ENCODE measurements around the gene VPS51. TPM values are rescaled to one million over a fixed set of nuclear protein-coding genes. Genes with fewer than 3 reads are reported as not detected.

The VPS51 gene
- polyA plus RNA-seq, 1 donor (not counting 4 experiments of a cell fraction or from before 2014, with no cell fraction given), result 43.1 TPM

DNA sequence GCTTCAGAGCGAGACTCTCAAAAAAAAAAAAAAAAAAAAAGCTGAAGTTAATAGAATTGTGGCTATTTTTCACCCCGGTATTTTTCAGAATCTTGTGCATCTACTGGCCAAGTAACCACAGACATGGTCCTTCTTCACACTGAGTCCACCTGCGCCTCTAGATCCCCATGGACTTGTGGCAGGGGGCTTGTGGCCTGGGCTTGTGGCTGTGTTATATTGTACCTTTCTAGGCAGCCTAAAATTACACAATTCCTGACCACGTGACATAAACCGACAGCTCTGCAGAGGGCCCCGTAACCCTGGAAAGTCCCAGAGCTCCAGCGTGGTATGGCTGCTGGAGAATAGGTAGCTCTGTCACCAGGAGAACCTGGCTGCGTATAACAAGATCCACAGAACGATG is 26.8 kb upstream of the VPS51 start:
- Histone ChIP-seq H3K4me3 (ENCODE audit: control insufficient read depth in 2 of 3, extremely low read depth in 1 of 3, insufficient read depth in 2 of 3, low read depth in 1 of 3, low read length in 3 of 3) (no peak overlapping the region), H3K27ac (ENCODE audit: control insufficient read depth, insufficient read depth, low read length) (no peak overlapping the region), H3K36me3 (ENCODE audit: control insufficient read depth in 2 of 2, extremely low read depth in 1 of 2, insufficient read depth in 2 of 2, low read length in 2 of 2) (no peaks in the 10 kb centered on the region), H2AFZ (ENCODE audit: control insufficient read depth, low read length) (no peak overlapping the region), H3K27me3 (ENCODE audit: control insufficient read depth, extremely low read depth, insufficient read depth, low read length) (no peaks in the 10 kb centered on the region), H3K79me2 (ENCODE audit: control insufficient read depth, insufficient read depth, low read length) (no peaks in the 10 kb centered on the region), H3K9ac (ENCODE audit: control insufficient read depth, extremely low read depth, insufficient read depth, low read length) (no peak overlapping the region), H3K9me1 (ENCODE audit: control insufficient read depth, extremely low read depth, insufficient read depth, low read length) (no peaks in the 10 kb centered on the region), H3K4me1 (ENCODE audit: control insufficient read depth, extremely low read depth, insufficient read depth, low read length) (no peaks in the 10 kb centered on the region), H3K9me3 (ENCODE audit: control insufficient read depth, low read depth, low read length) (no peaks in the 10 kb centered on the region), H4K20me1 (ENCODE audit: control insufficient read depth, extremely low read depth, insufficient read depth, low read length) (no peaks in the 10 kb centered on the region), H3K4me2 (ENCODE audit: control insufficient read depth, extremely low read depth, insufficient read depth, low read depth, low read length) (no peak overlapping the region)
- DNase-seq (ENCODE audit: low read depth, low spot score) (no peak), FAIRE-seq (no peak)
- no peak for TF ChIP-seq EZH2 (IDR thresholded peaks at IDR 0.05; ENCODE audit: low read length)
- dilution Hi-C loops (cut with MboI; ENCODE audit: extremely low pct_ligation_motif_present, low sequenced_read_pairs), result no loop called here

DNA sequence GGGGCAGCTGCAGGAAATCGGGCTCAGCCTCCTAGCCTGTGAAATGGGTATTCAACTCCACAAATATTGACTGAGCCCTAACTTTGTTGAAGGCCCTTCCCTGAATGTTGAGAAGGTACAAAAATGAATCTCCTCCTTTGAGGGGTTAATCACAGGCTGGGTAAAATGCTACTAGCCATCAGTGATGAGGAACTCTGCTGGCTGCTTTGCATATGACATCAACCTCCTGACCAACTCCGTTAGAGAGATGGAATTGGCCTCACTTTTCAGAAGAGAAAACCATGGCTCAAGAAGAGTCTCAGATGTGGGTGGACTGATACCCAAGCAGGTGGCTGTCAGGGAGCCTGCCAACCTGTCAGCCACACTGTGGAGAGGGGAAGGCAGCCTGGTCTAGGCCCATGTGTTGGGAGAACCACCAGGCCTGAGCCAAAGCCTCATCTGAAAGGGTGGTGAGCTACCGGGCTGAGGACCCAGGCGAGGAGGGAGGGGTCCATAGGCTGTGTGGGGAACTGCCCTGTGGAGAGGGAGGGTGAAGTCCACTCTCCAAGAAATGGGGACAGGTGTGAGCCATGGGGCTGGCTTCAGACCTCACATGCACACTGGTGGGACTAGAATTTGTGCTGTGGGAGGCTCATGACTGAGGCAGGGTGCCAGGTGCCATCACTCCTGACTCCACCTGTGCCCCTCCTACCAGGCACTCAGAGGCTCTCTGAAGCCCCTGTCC is 23.9 kb upstream of the VPS51 start:
- Histone ChIP-seq H3K9ac (ENCODE audit: control insufficient read depth, extremely low read depth, insufficient read depth, low read length) (no peak overlapping the region), H2AFZ (ENCODE audit: control insufficient read depth, low read length) (no peak overlapping the region), H3K9me3 (ENCODE audit: control insufficient read depth, low read depth, low read length) (no peaks in the 10 kb centered on the region), H3K4me2 (ENCODE audit: control insufficient read depth, extremely low read depth, insufficient read depth, low read depth, low read length) (no peak overlapping the region), H3K27me3 (ENCODE audit: control insufficient read depth, extremely low read depth, insufficient read depth, low read length) (no peaks in the 10 kb centered on the region), H3K4me1 (ENCODE audit: control insufficient read depth, extremely low read depth, insufficient read depth, low read length) (no peaks in the 10 kb centered on the region), H3K9me1 (ENCODE audit: control insufficient read depth, extremely low read depth, insufficient read depth, low read length) (no peaks in the 10 kb centered on the region), H3K36me3 (ENCODE audit: control insufficient read depth in 2 of 2, extremely low read depth in 1 of 2, insufficient read depth in 2 of 2, low read length in 2 of 2) (peaks cover 0 to 3% of the 10 kb centered on the region in 2 experiments), H3K4me3 (ENCODE audit: control insufficient read depth in 2 of 3, extremely low read depth in 1 of 3, insufficient read depth in 2 of 3, low read depth in 1 of 3, low read length in 3 of 3) (no peak overlapping the region), H3K27ac (ENCODE audit: control insufficient read depth, insufficient read depth, low read length) (no peak overlapping the region), H4K20me1 (ENCODE audit: control insufficient read depth, extremely low read depth, insufficient read depth, low read length) (no peaks in the 10 kb centered on the region), H3K79me2 (ENCODE audit: control insufficient read depth, insufficient read depth, low read length) (no peaks in the 10 kb centered on the region)
- dilution Hi-C loops (cut with MboI; ENCODE audit: extremely low pct_ligation_motif_present, low sequenced_read_pairs), result no loop called here
- no peak for DNase-seq (ENCODE audit: low read depth, low spot score)
- TF ChIP-seq, protein P1, sequence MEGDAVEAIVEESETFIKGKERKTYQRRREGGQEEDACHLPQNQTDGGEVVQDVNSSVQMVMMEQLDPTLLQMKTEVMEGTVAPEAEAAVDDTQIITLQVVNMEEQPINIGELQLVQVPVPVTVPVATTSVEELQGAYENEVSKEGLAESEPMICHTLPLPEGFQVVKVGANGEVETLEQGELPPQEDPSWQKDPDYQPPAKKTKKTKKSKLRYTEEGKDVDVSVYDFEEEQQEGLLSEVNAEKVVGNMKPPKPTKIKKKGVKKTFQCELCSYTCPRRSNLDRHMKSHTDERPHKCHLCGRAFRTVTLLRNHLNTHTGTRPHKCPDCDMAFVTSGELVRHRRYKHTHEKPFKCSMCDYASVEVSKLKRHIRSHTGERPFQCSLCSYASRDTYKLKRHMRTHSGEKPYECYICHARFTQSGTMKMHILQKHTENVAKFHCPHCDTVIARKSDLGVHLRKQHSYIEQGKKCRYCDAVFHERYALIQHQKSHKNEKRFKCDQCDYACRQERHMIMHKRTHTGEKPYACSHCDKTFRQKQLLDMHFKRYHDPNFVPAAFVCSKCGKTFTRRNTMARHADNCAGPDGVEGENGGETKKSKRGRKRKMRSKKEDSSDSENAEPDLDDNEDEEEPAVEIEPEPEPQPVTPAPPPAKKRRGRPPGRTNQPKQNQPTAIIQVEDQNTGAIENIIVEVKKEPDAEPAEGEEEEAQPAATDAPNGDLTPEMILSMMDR (optimal IDR thresholded peaks at IDR 0.05 in 1 of 3, IDR thresholded peaks at IDR 0.05 in 1 of 3, conservative IDR thresholded peaks at IDR 0.05 in 1 of 3; ENCODE audit: extremely low read depth in 1 of 3, insufficient read depth in 2 of 3, low read length in 3 of 3), result no peak
- no peak for TF ChIP-seq EZH2 (IDR thresholded peaks at IDR 0.05; ENCODE audit: low read length)
- FAIRE-seq, result no peak

DNA sequence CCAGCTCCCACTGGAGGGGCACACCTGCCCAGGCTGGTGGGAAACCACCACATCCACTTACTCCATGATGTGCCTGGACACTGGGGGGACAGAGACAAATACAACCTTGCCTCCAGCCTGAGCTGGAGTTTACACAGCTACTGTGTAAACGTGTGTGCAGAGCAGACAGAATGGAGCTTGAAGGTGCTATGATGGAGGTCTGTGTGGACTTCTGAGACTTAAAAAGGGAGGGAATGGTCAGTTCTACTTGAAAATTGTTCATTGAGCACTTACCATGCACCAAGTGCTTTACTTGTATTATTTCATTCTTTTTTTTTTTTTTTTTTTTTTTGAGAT is 23.4 kb upstream of the VPS51 start:
- Histone ChIP-seq H3K79me2 (ENCODE audit: control insufficient read depth, insufficient read depth, low read length) (peaks cover 1% of the 10 kb centered on the region), H3K9me1 (ENCODE audit: control insufficient read depth, extremely low read depth, insufficient read depth, low read length) (no peaks in the 10 kb centered on the region), H2AFZ (ENCODE audit: control insufficient read depth, low read length) (no peak overlapping the region), H3K4me3 (ENCODE audit: control insufficient read depth in 2 of 3, extremely low read depth in 1 of 3, insufficient read depth in 2 of 3, low read depth in 1 of 3, low read length in 3 of 3) (no peak overlapping the region), H3K27ac (ENCODE audit: control insufficient read depth, insufficient read depth, low read length) (no peak overlapping the region), H3K4me1 (ENCODE audit: control insufficient read depth, extremely low read depth, insufficient read depth, low read length) (no peaks in the 10 kb centered on the region), H3K9ac (ENCODE audit: control insufficient read depth, extremely low read depth, insufficient read depth, low read length) (no peak overlapping the region), H3K36me3 (ENCODE audit: control insufficient read depth in 2 of 2, extremely low read depth in 1 of 2, insufficient read depth in 2 of 2, low read length in 2 of 2) (peaks cover 0 to 6% of the 10 kb centered on the region in 2 experiments), H3K9me3 (ENCODE audit: control insufficient read depth, low read depth, low read length) (no peaks in the 10 kb centered on the region), H4K20me1 (ENCODE audit: control insufficient read depth, extremely low read depth, insufficient read depth, low read length) (no peaks in the 10 kb centered on the region), H3K27me3 (ENCODE audit: control insufficient read depth, extremely low read depth, insufficient read depth, low read length) (no peaks in the 10 kb centered on the region), H3K4me2 (ENCODE audit: control insufficient read depth, extremely low read depth, insufficient read depth, low read depth, low read length) (no peak overlapping the region)
- dilution Hi-C loops (cut with MboI; ENCODE audit: extremely low pct_ligation_motif_present, low sequenced_read_pairs), result no loop called here
- FAIRE-seq (no peak), DNase-seq (ENCODE audit: low read depth, low spot score) (no peak)
- TF ChIP-seq, protein P1 (optimal IDR thresholded peaks at IDR 0.05 in 1 of 3, IDR thresholded peaks at IDR 0.05 in 1 of 3, conservative IDR thresholded peaks at IDR 0.05 in 1 of 3; ENCODE audit: extremely low read depth in 1 of 3, insufficient read depth in 2 of 3, low read length in 3 of 3), result no peak
- no peak for TF ChIP-seq EZH2 (IDR thresholded peaks at IDR 0.05; ENCODE audit: low read length)
